Lower lobe of right lung (tissue), 2 donors: ENCODE data around the gene KMT5B. TPM values are rescaled to one million over a fixed set of nuclear protein-coding genes. Genes with fewer than 3 reads are reported as not detected.

Experiments used
- ATAC-seq, 2 donors: fragments of 200-7000 bp; cut with Tn5 transposase; one replicate each; pipeline ENCODE4 v1.9.1; 2020 to 2022; ENCODE audit warnings: mild to moderate bottlenecking in 2 of 2, moderate library complexity in 2 of 2
- DNase-seq: peaks from one replicate; pipeline ENCODE4 v3.0.0-alpha.2; 2020
- H3K27ac ChIP-seq: fragments of 200-600 bp; one replicate; pipeline ENCODE4 v1.8.0; 2022
- H3K27me3 ChIP-seq: fragments of 200-600 bp; one replicate; pipeline ENCODE4 v1.8.0; 2022; ENCODE audit warnings: low read depth
- H3K36me3 ChIP-seq: fragments of 200-600 bp; one replicate; pipeline ENCODE4 v1.8.0; 2022; ENCODE audit warnings: mild to moderate bottlenecking
- H3K4me1 ChIP-seq: fragments of 200-600 bp; one replicate; pipeline ENCODE4 v1.8.0; 2022
- H3K4me3 ChIP-seq: fragments of 200-600 bp; one replicate; pipeline ENCODE4 v1.8.0; 2022; ENCODE audit warnings: mild to moderate bottlenecking
- H3K9me3 ChIP-seq: fragments of 200-600 bp; one replicate; pipeline ENCODE4 v1.8.0; 2022
- intact Hi-C: fragments of 100-400 bp; cut with DNase I; formaldehyde crosslinking; loops from one replicate; pipeline ENCODE4 v1.11.0; 2022
- total RNA-seq: library from RNA; stranded (reverse); fragmentation: NEBNext Ultra II Directional; extraction: Animal tissue kit (Norgen Biotek cat#: 25700); gene quantifications from one replicate; pipeline ENCODE4 v1.2.1, GENCODE V29; 2021
- TF ChIP-seq, protein P1 (sequence below): fragments of 200-600 bp; IDR thresholded peaks from one replicate; pipeline ENCODE4 v1.8.0; 2022; ENCODE audit warnings: antibody characterized with exemption, mild to moderate bottlenecking
- donor health status: DM: no; HTN: yes; CAD: no; lungs with severe emphysema.

The KMT5B gene
- total RNA-seq, 1 donor from 2014 or later = 48.6 TPM

DNA sequence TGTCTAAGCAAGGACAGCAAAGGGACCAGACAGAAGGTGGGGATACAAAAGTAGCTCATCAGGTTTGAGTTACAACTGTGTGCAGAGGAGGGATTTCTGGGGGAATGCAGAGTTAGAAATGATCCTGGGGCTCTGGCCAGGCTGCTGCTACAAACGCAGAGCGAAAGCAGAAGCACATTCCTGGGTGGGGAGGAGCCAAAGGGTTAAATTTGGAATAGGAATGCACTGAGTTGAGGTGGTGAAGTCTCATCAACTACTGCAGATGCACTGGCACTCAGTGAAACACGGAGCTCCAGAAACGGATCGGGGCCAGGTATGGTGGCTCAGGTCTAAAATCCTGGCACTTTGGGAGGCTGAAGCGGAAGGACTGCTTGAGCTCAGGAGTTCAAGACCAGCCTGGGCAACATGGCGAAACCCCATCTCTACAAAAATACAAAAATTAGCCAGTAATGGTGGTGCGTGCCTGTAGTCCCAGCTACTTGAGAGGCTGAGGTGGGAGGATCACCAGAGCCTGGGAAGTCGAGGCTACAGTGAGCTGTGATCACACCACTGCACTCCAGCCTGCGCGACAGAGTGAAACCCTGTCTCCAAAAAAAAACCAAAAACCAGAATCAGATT lies 95.1 kb downstream of the KMT5B start:
- Histone ChIP-seq H3K4me1 (peaks cover 47% of the 10 kb centered on the region), H3K36me3 (no peaks in the 10 kb centered on the region), H3K27ac (peak overlapping the region; percentile 99), H3K27me3 (no peaks in the 10 kb centered on the region), H3K9me3 (no peaks in the 10 kb centered on the region), H3K4me3 (peak overlapping the region; percentile 72)
- TF ChIP-seq, protein P1, sequence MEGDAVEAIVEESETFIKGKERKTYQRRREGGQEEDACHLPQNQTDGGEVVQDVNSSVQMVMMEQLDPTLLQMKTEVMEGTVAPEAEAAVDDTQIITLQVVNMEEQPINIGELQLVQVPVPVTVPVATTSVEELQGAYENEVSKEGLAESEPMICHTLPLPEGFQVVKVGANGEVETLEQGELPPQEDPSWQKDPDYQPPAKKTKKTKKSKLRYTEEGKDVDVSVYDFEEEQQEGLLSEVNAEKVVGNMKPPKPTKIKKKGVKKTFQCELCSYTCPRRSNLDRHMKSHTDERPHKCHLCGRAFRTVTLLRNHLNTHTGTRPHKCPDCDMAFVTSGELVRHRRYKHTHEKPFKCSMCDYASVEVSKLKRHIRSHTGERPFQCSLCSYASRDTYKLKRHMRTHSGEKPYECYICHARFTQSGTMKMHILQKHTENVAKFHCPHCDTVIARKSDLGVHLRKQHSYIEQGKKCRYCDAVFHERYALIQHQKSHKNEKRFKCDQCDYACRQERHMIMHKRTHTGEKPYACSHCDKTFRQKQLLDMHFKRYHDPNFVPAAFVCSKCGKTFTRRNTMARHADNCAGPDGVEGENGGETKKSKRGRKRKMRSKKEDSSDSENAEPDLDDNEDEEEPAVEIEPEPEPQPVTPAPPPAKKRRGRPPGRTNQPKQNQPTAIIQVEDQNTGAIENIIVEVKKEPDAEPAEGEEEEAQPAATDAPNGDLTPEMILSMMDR = no peak
- intact Hi-C loops = no loop called here
- ATAC-seq = no peak
- DNase-seq = no peak

DNA sequence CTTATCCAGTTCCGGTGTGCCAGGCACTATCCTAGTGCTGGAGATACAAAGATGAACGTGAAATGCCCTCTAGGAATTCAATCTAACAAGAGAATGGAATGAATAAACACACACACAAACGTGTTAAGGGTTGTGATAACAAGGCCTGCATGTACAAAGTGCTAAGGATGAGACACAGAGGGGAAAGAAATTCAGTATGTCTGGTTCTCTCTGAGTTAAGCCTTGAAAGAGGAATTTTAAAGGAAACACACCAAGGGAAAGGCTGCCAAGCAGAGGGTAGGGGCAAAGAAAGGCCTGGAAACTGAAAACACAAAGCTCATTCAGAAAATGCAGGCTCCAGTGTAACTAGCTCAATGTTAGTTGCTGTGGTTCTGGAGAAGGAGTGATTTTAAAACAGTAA lies 96.1 kb downstream of the KMT5B start:
- no peak overlapping the region for H3K27ac ChIP-seq
- no peaks in the 10 kb centered on the region for H3K9me3 ChIP-seq
- DNase-seq (no peak), ATAC-seq (no peak)
- H3K27me3 ChIP-seq = no peaks in the 10 kb centered on the region
- TF ChIP-seq, protein P1 = no peak
- intact Hi-C loops = no loop called here
- H3K36me3 ChIP-seq = no peaks in the 10 kb centered on the region
- no peak overlapping the region for H3K4me3 ChIP-seq
- peaks cover 42% of the 10 kb centered on the region for H3K4me1 ChIP-seq

DNA sequence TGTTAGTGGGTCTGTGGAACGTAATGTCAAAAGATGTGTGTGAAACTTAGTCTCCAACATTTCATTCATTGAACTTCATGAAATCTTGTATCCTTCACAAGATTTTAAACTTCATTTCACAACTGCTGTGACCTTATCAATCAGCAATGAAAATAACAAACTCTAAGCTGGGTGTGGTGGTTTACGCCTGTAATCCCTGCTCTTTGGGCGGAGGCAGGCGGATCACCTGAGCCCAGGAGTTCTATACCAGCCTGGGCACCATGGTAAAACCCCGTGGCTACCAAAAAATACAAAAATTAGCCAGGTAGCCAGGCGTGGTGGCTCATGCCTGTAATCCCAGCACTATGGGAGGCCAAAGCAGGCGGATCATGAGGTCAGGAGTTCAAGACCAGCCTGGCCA lies 97.0 kb downstream of the KMT5B start:
- Histone ChIP-seq H3K4me3 (no peak overlapping the region), H3K27me3 (no peaks in the 10 kb centered on the region), H3K4me1 (peaks cover 38% of the 10 kb centered on the region), H3K9me3 (no peaks in the 10 kb centered on the region), H3K36me3 (no peaks in the 10 kb centered on the region), H3K27ac (no peak overlapping the region)
- intact Hi-C loops = no loop called here
- ATAC-seq (no peak), DNase-seq (no peak)
- TF ChIP-seq, protein P1 = no peak

DNA sequence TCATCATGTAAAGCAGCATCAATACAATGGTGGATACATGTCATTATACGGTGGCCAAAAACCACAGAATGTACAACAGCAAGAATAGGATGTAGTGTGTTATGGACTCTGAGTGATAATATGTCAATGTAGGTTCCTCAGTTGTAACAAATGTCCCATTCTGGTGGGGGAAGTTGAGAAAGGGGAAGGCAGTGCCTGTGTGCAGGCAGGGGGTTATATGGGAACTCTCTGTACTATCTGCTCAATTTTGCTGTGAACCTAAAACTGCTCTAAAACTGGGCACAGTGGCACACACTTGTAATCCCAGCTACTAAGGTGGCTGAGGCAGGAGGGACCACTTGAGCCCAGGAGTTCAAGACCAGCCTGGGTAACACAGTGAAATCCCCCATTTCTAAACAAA lies 97.8 kb downstream of the KMT5B start:
- Histone ChIP-seq H3K27me3 (no peaks in the 10 kb centered on the region), H3K4me1 (peaks cover 39% of the 10 kb centered on the region), H3K27ac (peak overlapping the region; percentile 32), H3K36me3 (no peaks in the 10 kb centered on the region), H3K4me3 (no peak overlapping the region), H3K9me3 (no peaks in the 10 kb centered on the region)
- DNase-seq (no peak), ATAC-seq (peak; percentile 30 to 80)
- TF ChIP-seq, protein P1 = no peak
- intact Hi-C loops = no loop called here

DNA sequence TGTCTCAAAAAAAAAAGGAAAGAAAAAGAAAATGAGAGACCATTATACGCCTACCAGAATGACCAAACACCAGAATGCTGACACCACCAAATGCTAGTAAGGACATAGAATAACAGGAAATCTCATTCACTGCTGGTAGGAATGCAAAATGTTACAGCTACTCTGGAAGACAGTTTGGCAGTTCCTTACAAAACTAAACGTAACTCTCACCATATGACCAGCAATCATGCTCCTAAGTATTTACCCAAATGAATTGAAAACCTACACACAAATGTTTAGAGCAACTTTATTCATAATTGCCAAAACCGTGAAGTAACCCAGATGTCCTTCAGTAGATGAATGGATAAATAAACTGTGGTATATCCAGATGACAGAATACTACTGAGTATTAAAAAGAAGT lies 99.1 kb downstream of the KMT5B start:
- no peak overlapping the region for H3K4me3 ChIP-seq
- no peak for DNase-seq
- H3K9me3 ChIP-seq = no peaks in the 10 kb centered on the region
- H3K27me3 ChIP-seq = no peaks in the 10 kb centered on the region
- H3K27ac ChIP-seq = no peak overlapping the region
- peak in 1 of 2 donors; percentile 24 for ATAC-seq
- peaks cover 31% of the 10 kb centered on the region for H3K4me1 ChIP-seq
- TF ChIP-seq, protein P1 = no peak
- no peaks in the 10 kb centered on the region for H3K36me3 ChIP-seq
- intact Hi-C loops = no loop called here
